ENCODE results near the gene TMEM61.

DNA sequence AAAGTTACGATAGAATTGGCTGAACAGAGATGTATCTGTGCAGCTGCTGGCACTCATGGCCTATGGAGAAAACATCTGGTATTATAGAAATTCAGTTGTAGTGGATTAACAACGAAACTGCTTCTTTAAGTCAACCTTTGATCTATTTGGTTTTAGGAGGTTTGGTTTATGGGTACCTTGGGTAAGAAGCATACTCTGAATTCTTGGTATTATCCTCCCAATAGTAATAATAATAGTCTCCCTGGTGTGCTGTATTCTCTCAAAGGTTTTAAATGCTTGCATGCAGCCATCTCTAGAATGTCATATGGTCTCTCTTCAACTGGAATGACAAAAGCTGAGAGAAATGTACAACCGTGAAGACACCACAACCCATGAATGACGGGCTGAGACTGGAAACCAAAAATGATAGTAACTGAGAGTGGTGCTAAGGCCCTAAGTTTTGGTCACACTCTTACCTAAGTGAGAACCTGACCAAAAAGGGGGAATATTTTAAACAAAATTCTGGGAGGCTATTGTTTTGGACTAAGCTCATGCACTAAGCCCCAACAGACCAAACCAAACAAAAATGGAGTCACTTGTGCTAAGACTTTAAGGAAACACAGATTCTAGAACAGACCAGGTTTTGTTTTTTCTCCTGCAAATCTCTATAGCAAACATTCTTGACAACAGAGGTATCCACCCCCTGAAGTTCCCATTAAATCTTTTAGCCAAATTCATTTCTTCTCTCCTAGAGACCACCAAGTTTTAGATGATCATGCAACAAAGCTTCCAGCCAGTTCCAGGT is 17.6 kb upstream of the TMEM61 start:
- no peak for TF ChIP-seq CTCF (IDR thresholded peaks at IDR 0.05; ENCODE audit: low read depth, low read length)
- TF ChIP-seq EZH2phosphoT487 (IDR thresholded peaks at IDR 0.05; ENCODE audit: low read depth) = no peak

All from OCI-LY3 (cell line).